Sigmoid colon (tissue), 7 donors: ENCODE measurements around the gene CD300C. TPM values are rescaled to one million over a fixed set of nuclear protein-coding genes. Genes with fewer than 3 reads are reported as not detected.

Experiments
- DNase-seq: peaks from one replicate; pipeline ENCODE4 v3.0.0-alpha.2; 2019
- H3K27ac ChIP-seq, 4 donors: fragments of 200-600 bp; sonication (generic); one replicate each; pipeline ENCODE4 v1.5.1; 2016 to 2019; ENCODE audit warnings: mild to moderate bottlenecking in 1 of 4
- H3K27me3 ChIP-seq, 3 donors: fragments of 200-600 bp; sonication (generic); one replicate each; pipeline ENCODE4 v1.5.1; 2019; ENCODE audit warnings: mild to moderate bottlenecking in 1 of 3
- H3K36me3 ChIP-seq, 4 donors: fragments of 200-600 bp; sonication (generic); one replicate each; pipeline ENCODE4 v1.5.1; 2016 to 2019
- H3K4me1 ChIP-seq, 4 donors: fragments of 200-600 bp; sonication (generic); one replicate each; pipeline ENCODE4 v1.5.1; 2017 to 2019
- H3K4me3 ChIP-seq, 4 donors: fragments of 200-600 bp; sonication (generic); one replicate each; pipeline ENCODE4 v1.5.1; 2017 to 2019; ENCODE audit warnings: mild to moderate bottlenecking in 2 of 4, moderate library complexity in 1 of 4
- H3K9me3 ChIP-seq, 4 donors: fragments of 200-600 bp in 3 of 4; sonication (generic) in 3 of 4; one replicate each; pipeline versions ENCODE4 v1.5.1 to v1.6.1; 2013 to 2019
- CTCF ChIP-seq, 4 experiments: fragments of 450-650 bp in 3 of 4; fragments of 200-600 bp in 1 of 4; IDR thresholded peaks; one replicate each; pipeline ENCODE4 v1.5.1; 2016 to 2019; ENCODE audit warnings: antibody characterized with exemption in 4 of 4, mild to moderate bottlenecking in 3 of 4, moderate library complexity in 2 of 4
- EP300 ChIP-seq, 4 donors: sonication (generic); formaldehyde crosslinking; IDR thresholded peaks; one replicate each; pipeline ENCODE4 v1.6.1; 2017; ENCODE audit warnings: antibody characterized with exemption in 4 of 4
- POLR2A ChIP-seq, 2 donors: fragments of 450-650 bp; IDR thresholded peaks; one replicate each; pipeline ENCODE4 v1.6.1; 2016; ENCODE audit warnings: antibody characterized with exemption in 2 of 2, mild to moderate bottlenecking in 2 of 2, moderate library complexity in 2 of 2
- POLR2AphosphoS5 ChIP-seq, 4 donors: sonication (generic); formaldehyde crosslinking; IDR thresholded peaks; one replicate each; pipeline ENCODE4 v1.6.1; 2017; ENCODE audit warnings: antibody characterized with exemption in 4 of 4
- WGBS, 2 donors: extraction: QIAGEN DNeasy Blood & Tissue Kit; methylation state at CpG; one replicate each; pipeline ENCODE4 v1.1.7; 2013; 5-methylcytosine and 5-hydroxymethylcytosine counted together
- intact Hi-C: fragments of 100-400 bp; cut with DNase I; formaldehyde crosslinking; loops from one replicate; pipeline ENCODE4 v1.15.1; 2023
- polyA plus RNA-seq, 3 donors: library from polyadenylated mRNA; stranded (reverse); fragments of 200-250 nt; gene quantifications; one replicate each; pipeline ENCODE4 v1.2.3, GENCODE V29; 2013
- total RNA-seq, 4 donors: library from RNA; depleted of rRNA; stranded (reverse); fragments of >200 nt; gene quantifications; one replicate each; pipeline ENCODE4 v1.1.0, GENCODE V29; 2016
- donor health status: healthy with polysubstance abuse.
- donor health status: Bipolar disorder and iron deficiency.
- donor health status: healthy.

CD300C gene
- total and polyA plus RNA-seq, 7 donors, result 0.36 to 3.3 (median 1.1) TPM; not detected in 2

- no peaks in the 10 kb centered on the region for H3K36me3 ChIP-seq
- H3K9me3 ChIP-seq, result no peaks in the 10 kb centered on the region
- intact Hi-C loops, result no loop called here
- no peak overlapping the region for H3K4me3 ChIP-seq
- H3K27me3 ChIP-seq, result no peaks in the 10 kb centered on the region
- WGBS, 2 donors, result 76 to 80% methylated on average over 6 of the region's 6 CpGs
- TF ChIP-seq EP300 (IDR thresholded peaks at IDR 0.05), result no peak
- no peak for TF ChIP-seq POLR2AphosphoS5 (IDR thresholded peaks at IDR 0.05)
- no peak for TF ChIP-seq CTCF (IDR thresholded peaks at IDR 0.05)
- TF ChIP-seq POLR2A (IDR thresholded peaks at IDR 0.05), result no peak
- H3K27ac ChIP-seq, result no peak overlapping the region
- no peaks in the 10 kb centered on the region for H3K4me1 ChIP-seq
- DNase-seq, result no peak
Measured at GRCh38 chr17:74554909-74555308, 9.0 kb upstream of the CD300C start.

GRCh38 chr17:74552037-74552436 lies 6.1 kb upstream of the CD300C start:
- TF ChIP-seq CTCF (IDR thresholded peaks at IDR 0.05), result no peak
- H3K27me3 ChIP-seq, result no peaks in the 10 kb centered on the region
- no peak for DNase-seq
- no peaks in the 10 kb centered on the region for H3K9me3 ChIP-seq
- no peaks in the 10 kb centered on the region for H3K36me3 ChIP-seq
- H3K4me1 ChIP-seq, result no peaks in the 10 kb centered on the region
- 46 to 61% methylated on average over 7 of the region's 7 CpGs for WGBS, 2 donors
- intact Hi-C loops, result no loop called here
- H3K27ac ChIP-seq, result no peak overlapping the region
- H3K4me3 ChIP-seq, result no peak overlapping the region

GRCh38 chr17:74550602-74551001 lies 4.7 kb upstream of the CD300C start:
- no peak for TF ChIP-seq EP300 (IDR thresholded peaks at IDR 0.05)
- no peak for TF ChIP-seq POLR2AphosphoS5 (IDR thresholded peaks at IDR 0.05)
- TF ChIP-seq POLR2A (IDR thresholded peaks at IDR 0.05), result no peak
- TF ChIP-seq CTCF (IDR thresholded peaks at IDR 0.05), result no peak

GRCh38 chr17:74549343-74549742 lies 3.4 kb upstream of the CD300C start:
- H3K9me3 ChIP-seq, result no peaks in the 10 kb centered on the region
- H3K27ac ChIP-seq, result no peak overlapping the region
- no peaks in the 10 kb centered on the region for H3K27me3 ChIP-seq
- intact Hi-C loops, result no loop called here
- no peaks in the 10 kb centered on the region for H3K4me1 ChIP-seq
- TF ChIP-seq CTCF (IDR thresholded peaks at IDR 0.05), result no peak
- no peak for TF ChIP-seq POLR2AphosphoS5 (IDR thresholded peaks at IDR 0.05)
- no peak for TF ChIP-seq EP300 (IDR thresholded peaks at IDR 0.05)
- 82 to 84% methylated on average over 7 of the region's 7 CpGs for WGBS, 2 donors
- no peak overlapping the region for H3K4me3 ChIP-seq
- H3K36me3 ChIP-seq, result no peaks in the 10 kb centered on the region
- DNase-seq, result no peak

More at GRCh38 chr17:74550602-74551001, 4.7 kb upstream of the CD300C start:
- H3K36me3 ChIP-seq, result no peaks in the 10 kb centered on the region
- intact Hi-C loops, result no loop called here
- H3K27me3 ChIP-seq, result no peaks in the 10 kb centered on the region
- no peaks in the 10 kb centered on the region for H3K9me3 ChIP-seq
- no peak for DNase-seq
- H3K4me1 ChIP-seq, result no peaks in the 10 kb centered on the region
- H3K27ac ChIP-seq, result no peak overlapping the region
- WGBS, 2 donors, result 76 to 88% methylated on average over 15 of the region's 15 CpGs
- no peak overlapping the region for H3K4me3 ChIP-seq

GRCh38 chr17:74547736-74548135 lies 1.8 kb upstream of the CD300C start:
- Histone ChIP-seq H3K9me3 (no peaks in the 10 kb centered on the region), H3K27ac (no peak overlapping the region), H3K27me3 (no peaks in the 10 kb centered on the region), H3K4me1 (no peaks in the 10 kb centered on the region), H3K36me3 (no peaks in the 10 kb centered on the region), H3K4me3 (no peak overlapping the region)
- TF ChIP-seq CTCF (IDR thresholded peaks at IDR 0.05), result no peak
- TF ChIP-seq POLR2A (IDR thresholded peaks at IDR 0.05), result no peak
- TF ChIP-seq EP300 (IDR thresholded peaks at IDR 0.05), result no peak
- no peak for TF ChIP-seq POLR2AphosphoS5 (IDR thresholded peaks at IDR 0.05)
- intact Hi-C loops, result no loop called here
- WGBS, 2 donors, result 71 to 78% methylated on average over 3 of the region's 3 CpGs
- DNase-seq, result no peak
